NCI-H82 treated with DMSO at 0.1 percent for 48 hours (cell line): Measurements from ENCODE around the gene TPRX1.
"Not testable (repeated sequence)": the region's sequence is repeated elsewhere in the genome, so short reads cannot be mapped to it uniquely, and the experiment has no call there.

Experiments
- DNase-seq: peaks from one replicate; lab custom pipeline; 2025; ENCODE audit not compliant: unreplicated experiment; lab: John Stamatoyannopoulos, UW

TPRX1 gene

GRCh38 chr19:47802521-47803043 lies 1.8 kb downstream of the TPRX1 start:
- DNase-seq = no peak

- DNase-seq = no peak
Observed at GRCh38 chr19:47801270-47801669, 3.1 kb downstream of the TPRX1 start.

GRCh38 chr19:47798904-47799266 lies 5.5 kb downstream of the TPRX1 start:
- DNase-seq = peak; percentile 100

DNA sequence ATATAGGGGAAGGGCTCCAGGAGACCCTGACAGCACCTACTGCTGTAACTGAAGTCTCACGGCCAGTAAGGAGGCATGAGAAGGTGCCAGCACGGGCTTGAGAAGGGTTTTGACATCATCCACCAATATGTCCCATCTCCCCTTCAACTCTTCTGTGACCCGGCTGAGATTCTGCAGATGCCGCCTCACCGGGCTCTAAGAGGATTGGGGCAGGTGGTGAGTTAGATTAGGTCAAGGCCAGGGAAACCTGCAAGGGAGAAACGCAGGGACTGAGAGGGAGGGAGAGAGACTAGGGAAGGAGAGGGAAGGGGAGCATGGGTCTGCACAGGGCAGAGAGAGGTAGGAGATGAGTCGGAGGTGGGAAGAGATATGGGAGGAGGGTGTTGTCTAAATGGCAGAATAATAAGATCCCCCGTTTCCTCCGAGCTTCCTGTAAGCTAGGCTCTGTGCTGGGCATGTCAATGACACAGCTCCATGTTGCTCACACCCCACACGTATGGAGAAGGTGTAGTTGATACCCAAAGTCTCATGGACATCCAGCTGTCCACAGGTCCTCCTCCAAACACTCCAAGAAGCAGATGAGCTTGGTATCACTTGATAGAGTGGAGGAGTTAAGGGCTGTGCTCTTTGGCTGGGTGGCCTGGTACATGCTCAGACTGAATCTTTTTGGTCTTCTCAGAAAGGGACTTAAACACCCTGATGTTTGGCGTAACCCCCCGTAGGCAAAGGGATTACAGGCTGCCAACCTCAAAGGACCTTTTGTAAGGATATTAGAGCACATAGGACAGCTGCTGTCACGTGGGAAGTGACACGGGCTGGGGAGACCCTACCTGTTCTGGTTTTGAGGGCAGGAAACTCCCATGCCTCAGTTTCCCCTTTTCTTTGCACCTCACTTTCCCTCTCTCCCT lies 6.1 kb downstream of the TPRX1 start:
- peak; percentile 98 for DNase-seq

DNA sequence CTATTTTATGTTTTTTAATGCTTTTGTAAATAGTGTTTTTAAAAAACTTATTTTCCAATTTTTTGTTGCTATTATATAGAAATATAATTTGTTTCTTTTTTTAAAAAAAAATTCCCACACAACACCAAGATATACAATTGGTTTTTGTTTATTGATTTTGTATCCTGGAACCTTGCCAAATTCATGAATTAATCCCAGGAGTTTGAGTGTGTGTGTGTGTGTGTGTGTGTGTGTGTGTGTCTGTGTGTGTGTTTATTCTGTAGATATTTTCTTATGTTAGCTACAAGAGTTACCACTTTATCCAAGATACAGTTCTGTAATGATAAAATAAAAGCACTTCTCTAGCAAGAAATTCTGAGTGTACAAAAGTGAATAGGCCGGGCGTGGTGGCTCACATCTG lies 7.6 kb downstream of the TPRX1 start:
- DNase-seq = peak; percentile 69

- no peak for DNase-seq
Observed at GRCh38 chr19:47794526-47794925, 9.8 kb downstream of the TPRX1 start.

DNA sequence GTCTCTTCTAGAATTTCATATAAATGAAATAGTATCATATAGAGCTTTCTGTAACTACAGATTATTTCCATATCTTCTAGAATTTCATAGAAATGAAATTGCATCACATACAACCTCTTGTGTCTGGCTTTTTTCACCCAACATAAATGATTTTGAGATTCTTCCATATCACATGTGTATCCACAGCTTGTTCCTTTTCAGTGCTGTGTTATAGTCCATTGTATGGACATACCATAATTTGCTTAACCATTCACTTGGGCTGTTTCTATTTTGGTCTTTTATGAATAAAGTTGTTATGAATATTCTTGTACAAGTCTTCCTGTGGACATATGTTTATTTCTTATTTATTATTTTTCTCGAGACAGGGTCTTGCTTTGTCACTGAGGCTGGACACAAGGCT lies 11.7 kb downstream of the TPRX1 start:
- no peak for DNase-seq

GRCh38 chr19:47790398-47790814 lies 13.9 kb downstream of the TPRX1 start:
- peak; percentile 100 for DNase-seq

GRCh38 chr19:47789811-47790210 lies 14.5 kb downstream of the TPRX1 start:
- not testable (repeated sequence) for DNase-seq

- DNase-seq = not testable (repeated sequence)
Observed at GRCh38 chr19:47787307-47787706, 17.0 kb downstream of the TPRX1 start.

GRCh38 chr19:47786566-47786965 lies 17.8 kb downstream of the TPRX1 start:
- DNase-seq = peak; percentile 94

GRCh38 chr19:47781590-47782262 lies 22.6 kb downstream of the TPRX1 start:
- no peak for DNase-seq

DNA sequence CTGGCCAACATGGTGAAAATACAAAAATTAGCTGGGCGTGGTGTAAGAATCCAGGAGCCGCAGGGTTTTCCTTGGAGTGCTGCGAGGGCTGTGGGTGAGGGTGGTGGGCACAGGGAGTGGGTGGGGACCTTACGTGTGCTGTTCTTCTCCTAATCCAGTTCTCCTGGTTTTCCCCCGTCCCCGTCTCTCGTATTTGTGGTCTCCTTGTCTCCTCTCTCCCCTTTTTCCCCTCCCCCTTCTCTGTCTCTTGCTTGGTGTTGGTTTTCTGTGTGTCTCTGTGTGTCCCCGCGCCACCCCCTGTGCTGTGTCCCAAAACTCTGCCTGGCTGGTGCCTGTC lies 24.2 kb downstream of the TPRX1 start:
- no peak for DNase-seq

DNA sequence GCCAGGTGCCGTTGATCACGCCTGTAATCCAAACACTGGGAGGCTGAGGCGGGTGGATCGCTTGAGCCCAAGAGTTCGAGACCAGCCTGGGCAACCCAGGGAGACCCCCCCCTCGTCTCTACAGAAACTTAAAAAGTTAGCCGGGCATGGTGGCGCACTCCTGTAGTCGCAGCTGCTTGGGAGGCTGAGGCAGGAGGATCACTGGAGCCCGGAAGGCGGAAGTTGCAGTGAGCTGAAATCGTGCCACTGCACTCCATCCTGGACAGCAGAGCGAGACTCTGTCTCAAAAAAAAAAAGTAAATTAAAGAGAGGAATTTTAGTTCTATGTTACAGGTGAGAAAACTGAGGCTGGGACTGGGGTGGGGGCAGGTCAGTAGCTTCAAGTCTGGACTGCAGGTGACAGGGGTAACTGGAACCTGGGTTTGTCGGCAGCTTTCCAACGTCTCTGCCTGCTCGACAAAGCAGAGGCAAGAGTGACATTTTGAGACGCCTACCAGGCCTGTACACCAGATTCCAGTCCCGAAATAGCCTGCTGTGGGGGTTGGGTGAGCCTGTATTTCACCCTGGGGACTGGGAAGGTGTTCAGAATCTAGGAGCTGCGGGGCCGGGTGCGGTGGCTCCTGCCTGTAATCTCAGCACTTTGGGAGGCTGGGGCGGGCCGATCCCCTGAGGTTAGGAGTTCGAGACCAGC lies 24.7 kb downstream of the TPRX1 start:
- DNase-seq = no peak

DNA sequence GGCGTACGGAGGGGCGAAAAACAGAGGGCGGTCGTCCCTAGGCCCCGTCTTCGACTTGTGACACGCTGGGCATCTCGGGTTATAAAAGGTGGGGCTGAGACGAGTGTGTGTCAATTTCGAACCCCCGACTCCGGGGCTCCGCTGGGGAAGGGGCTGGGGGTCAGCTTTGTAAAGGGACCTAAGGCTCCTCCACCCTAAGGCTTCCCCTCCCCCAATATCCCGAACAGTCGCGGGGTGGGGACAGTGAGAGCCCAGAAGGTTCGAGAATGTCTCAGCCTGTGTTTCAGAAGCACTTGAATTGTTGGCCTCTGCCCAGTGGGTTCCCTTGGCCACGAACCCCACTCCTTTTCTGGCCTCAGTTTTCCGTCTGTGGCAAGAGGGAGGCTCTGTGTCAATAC lies 25.4 kb downstream of the TPRX1 start:
- DNase-seq = no peak

- DNase-seq = peak; percentile 55
Observed at GRCh38 chr19:47778049-47778953, 26.1 kb downstream of the TPRX1 start, which contains the start of gene SELENOW. Gene SELENOW (plus strand): TSS chr19:47778703. CDS start chr19:47778786, 83 bp downstream.

- not testable (repeated sequence) for DNase-seq
Observed at GRCh38 chr19:47777245-47778048, 26.9 kb downstream of the TPRX1 start.

- DNase-seq = no peak
Observed at GRCh38 chr19:47776568-47776967, 27.8 kb downstream of the TPRX1 start.

DNA sequence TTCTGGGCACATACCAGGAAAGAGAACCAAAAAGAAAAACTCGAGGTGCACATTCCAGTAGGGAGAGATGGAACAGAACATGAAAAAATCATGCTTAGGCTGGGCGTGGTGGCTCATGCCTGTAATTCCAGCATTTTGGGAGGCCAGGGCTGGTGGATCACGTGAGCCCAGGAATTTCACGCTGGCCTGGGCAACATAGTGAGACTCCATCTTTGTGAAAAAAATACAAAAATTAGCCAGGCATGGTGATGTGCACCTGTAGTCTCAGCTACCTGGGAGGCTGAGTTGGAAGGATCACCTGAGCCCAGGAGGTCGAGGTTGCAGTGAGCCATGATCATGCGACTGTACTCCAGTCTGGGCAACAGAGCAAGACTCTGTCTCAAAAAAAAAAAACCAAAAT lies 33.1 kb downstream of the TPRX1 start:
- not testable (repeated sequence) for DNase-seq

DNA sequence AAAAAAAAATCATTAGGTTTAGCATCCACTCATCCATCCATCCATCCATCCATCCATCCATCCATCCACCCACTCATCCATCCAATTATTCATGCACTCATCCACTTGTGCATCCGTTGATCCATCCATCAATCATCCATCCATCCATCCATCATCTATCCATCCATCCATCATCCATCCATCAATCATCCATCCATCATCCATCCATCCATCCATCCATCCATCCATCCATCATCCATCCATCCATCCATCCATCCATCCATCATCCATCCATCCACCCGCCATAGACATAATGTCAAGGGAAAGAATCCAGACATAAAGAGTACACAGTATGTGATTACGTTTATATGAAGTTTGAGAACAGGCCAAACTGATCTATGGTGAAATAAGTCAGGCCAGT lies 34.8 kb downstream of the TPRX1 start:
- DNase-seq = no peak
